GM21723 (cell line): ENCODE data around the gene PARP16.

Experiments used
- ATAC-seq: cut with Tn5 transposase; IDR thresholded peaks from one replicate; pipeline ENCODE4 v1.9.1; 2021; ENCODE audit warnings: mild to moderate bottlenecking, moderate library complexity; ENCODE audit not compliant: unreplicated experiment

PARP16 gene

GRCh38 chr15:65208647-65209046 lies 78.0 kb downstream of the PARP16 start:
- no peak for ATAC-seq
